OCI-LY1 (cell line): Measurements from ENCODE around the gene C22orf23.

Experiments
- H2AFZ ChIP-seq: fragments of 200-600 bp; sonication (generic), shearing (Covaris generic); 2 replicates; pipeline ENCODE4 v1.6.0; 2014; ENCODE audit warnings: antibody characterized with exemption, mild to moderate bottlenecking, low read length
- H3F3A ChIP-seq: fragments of 200-600 bp; sonication (generic), shearing (Covaris generic); 2 replicates; pipeline ENCODE4 v1.6.0; 2014; ENCODE audit warnings: mild to moderate bottlenecking, antibody characterized with exemption, low read length, moderate library complexity; ENCODE audit not compliant: insufficient read depth
- H3K27ac ChIP-seq: fragments of 200-600 bp; sonication (generic); 2 replicates; pipeline ENCODE4 v1.5.1; 2014; ENCODE audit warnings: low read length, mixed run types, mild to moderate bottlenecking, low read depth; ENCODE audit not compliant: poor library complexity, severe bottlenecking
- H3K27me3 ChIP-seq: fragments of 200-600 bp; sonication (generic); 2 replicates; pipeline ENCODE4 v1.6.0; 2014; ENCODE audit warnings: antibody characterized with exemption, mild to moderate bottlenecking, low read length, moderate library complexity; ENCODE audit not compliant: insufficient read depth
- H3K36me3 ChIP-seq: fragments of 200-600 bp; sonication (generic); 2 replicates; pipeline ENCODE4 v1.6.1; 2014; ENCODE audit warnings: mild to moderate bottlenecking, antibody characterized with exemption, low read length, moderate library complexity, mixed read lengths; ENCODE audit not compliant: insufficient read depth
- H3K4me1 ChIP-seq: fragments of 200-600 bp; sonication (generic); 2 replicates; pipeline ENCODE4 v1.5.1; 2014; ENCODE audit warnings: mild to moderate bottlenecking, low read length, moderate library complexity; ENCODE audit not compliant: insufficient read depth, severe bottlenecking
- H3K4me2 ChIP-seq: fragments of 200-600 bp; sonication (generic), shearing (Covaris generic); 2 replicates; pipeline ENCODE4 v1.6.1; 2014; ENCODE audit warnings: low read length
- H3K4me3 ChIP-seq: fragments of 200-600 bp; sonication (generic); 2 replicates; pipeline ENCODE4 v1.5.1; 2014; ENCODE audit warnings: low read length, low read depth, mild to moderate bottlenecking, mixed read lengths; ENCODE audit not compliant: poor library complexity, severe bottlenecking
- H3K79me2 ChIP-seq: fragments of 200-600 bp; shearing (Covaris generic); 2 replicates; pipeline ENCODE4 v1.6.1; 2016; ENCODE audit warnings: mixed run types, low read length, mixed read lengths; ENCODE audit not compliant: insufficient read depth
- H3K9ac ChIP-seq: fragments of 200-600 bp; sonication (generic), shearing (Covaris generic); 2 replicates; pipeline ENCODE4 v1.6.1; 2014; ENCODE audit warnings: mild to moderate bottlenecking, low read length, mixed read lengths
- H3K9me2 ChIP-seq: fragments of 200-600 bp; sonication (generic), shearing (Covaris generic); 2 replicates; pipeline ENCODE4 v1.6.1; 2014; ENCODE audit warnings: low read depth, mild to moderate bottlenecking, low read length, mixed read lengths
- H3K9me3 ChIP-seq: fragments of 200-600 bp; shearing (Covaris generic); 2 replicates; pipeline ENCODE4 v1.6.1; 2014; ENCODE audit warnings: low read length, mixed read lengths
- H4K20me1 ChIP-seq: fragments of 200-600 bp; sonication (generic), shearing (Covaris generic); 2 replicates; pipeline ENCODE4 v1.6.0; 2016; ENCODE audit warnings: mild to moderate bottlenecking, low read length; ENCODE audit not compliant: insufficient read depth
- EZH2 ChIP-seq: fragments of 200-600 bp; sonication (generic), shearing (Covaris generic); IDR thresholded peaks from 2 replicates; pipeline ENCODE4 v1.8.0; 2017; ENCODE audit warnings: borderline replicate concordance, mixed run types, mild to moderate bottlenecking, antibody characterized with exemption, low read length, moderate library complexity, mixed read lengths
- TF ChIP-seq, protein P1 (sequence below): fragments of 200-600 bp; sonication (generic), shearing (Covaris generic); IDR thresholded peaks from 2 replicates; pipeline ENCODE4 v1.5.1; 2017; ENCODE audit warnings: mild to moderate bottlenecking, antibody characterized with exemption, low read length, moderate library complexity, mixed read lengths

Gene C22orf23

DNA sequence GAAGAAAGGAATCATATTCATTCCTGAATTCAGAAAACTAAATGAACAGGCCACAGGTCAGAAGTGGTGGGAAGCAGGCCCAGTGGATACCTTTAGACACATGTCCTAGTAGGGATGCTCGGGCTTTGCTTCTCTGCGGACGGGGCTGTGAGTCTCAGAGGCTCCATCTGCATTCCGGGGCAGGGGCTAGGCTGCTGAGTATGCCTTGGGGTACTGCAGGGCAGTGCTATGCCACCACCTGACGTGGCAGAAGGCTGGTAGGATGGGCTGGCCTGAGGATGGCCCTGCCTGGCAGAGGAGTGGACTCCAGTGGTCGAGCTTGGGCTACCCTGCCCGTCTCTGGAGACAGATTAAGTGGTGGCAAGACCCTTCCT lies 9.6 kb downstream of the C22orf23 start:
- H3K4me3 ChIP-seq: no peak overlapping the region

DNA sequence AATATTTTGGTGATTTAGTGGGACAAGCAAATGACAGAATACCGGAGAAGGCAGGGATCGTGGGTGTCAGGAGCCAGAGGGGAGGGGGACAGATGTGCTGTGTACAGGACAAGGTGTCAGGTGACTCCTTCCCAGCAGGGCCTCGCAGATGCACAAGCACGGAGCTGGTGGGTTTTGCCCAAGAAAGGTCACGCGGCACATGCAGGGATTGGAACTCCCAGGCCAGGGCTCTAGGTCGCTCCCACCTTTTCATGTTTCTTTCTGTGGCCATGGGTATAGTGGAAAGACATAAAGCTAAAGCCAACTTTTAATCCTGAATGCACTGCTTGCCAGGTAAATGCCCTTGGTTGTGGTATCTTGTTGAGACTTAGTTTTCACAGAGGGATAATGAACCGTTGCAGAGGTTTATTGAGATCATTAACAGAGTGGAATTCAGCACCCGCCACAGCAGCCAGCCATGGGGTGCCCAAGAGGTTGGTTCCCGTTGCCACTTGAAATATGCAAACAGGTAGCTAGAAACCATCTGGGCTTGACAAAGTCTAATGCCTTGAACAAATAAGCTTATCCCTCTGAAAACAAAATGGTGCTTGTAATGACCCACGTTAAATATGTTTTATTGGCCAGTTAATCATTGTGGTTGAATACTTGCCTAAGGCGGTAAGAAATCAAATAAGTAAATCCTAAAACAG lies 10.1 kb downstream of the C22orf23 start:
- H3F3A ChIP-seq: no peaks in the 10 kb centered on the region
- no peaks in the 10 kb centered on the region for H3K9me3 ChIP-seq
- no peak overlapping the region for H3K9ac ChIP-seq
- no peaks in the 10 kb centered on the region for H3K27me3 ChIP-seq
- TF ChIP-seq EZH2: no peak
- TF ChIP-seq, protein P1, sequence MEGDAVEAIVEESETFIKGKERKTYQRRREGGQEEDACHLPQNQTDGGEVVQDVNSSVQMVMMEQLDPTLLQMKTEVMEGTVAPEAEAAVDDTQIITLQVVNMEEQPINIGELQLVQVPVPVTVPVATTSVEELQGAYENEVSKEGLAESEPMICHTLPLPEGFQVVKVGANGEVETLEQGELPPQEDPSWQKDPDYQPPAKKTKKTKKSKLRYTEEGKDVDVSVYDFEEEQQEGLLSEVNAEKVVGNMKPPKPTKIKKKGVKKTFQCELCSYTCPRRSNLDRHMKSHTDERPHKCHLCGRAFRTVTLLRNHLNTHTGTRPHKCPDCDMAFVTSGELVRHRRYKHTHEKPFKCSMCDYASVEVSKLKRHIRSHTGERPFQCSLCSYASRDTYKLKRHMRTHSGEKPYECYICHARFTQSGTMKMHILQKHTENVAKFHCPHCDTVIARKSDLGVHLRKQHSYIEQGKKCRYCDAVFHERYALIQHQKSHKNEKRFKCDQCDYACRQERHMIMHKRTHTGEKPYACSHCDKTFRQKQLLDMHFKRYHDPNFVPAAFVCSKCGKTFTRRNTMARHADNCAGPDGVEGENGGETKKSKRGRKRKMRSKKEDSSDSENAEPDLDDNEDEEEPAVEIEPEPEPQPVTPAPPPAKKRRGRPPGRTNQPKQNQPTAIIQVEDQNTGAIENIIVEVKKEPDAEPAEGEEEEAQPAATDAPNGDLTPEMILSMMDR: no peak
- no peaks in the 10 kb centered on the region for H3K4me1 ChIP-seq
- H2AFZ ChIP-seq: no peak overlapping the region
- no peak overlapping the region for H3K4me3 ChIP-seq
- H3K27ac ChIP-seq: no peak overlapping the region
- no peaks in the 10 kb centered on the region for H3K9me2 ChIP-seq
- no peaks in the 10 kb centered on the region for H4K20me1 ChIP-seq
- H3K4me2 ChIP-seq: no peak overlapping the region
- H3K79me2 ChIP-seq: no peaks in the 10 kb centered on the region
- peaks cover 18% of the 10 kb centered on the region; the same call in 1 of the 2 replicates for H3K36me3 ChIP-seq

More for the DNA sequence above, 9.6 kb downstream of the C22orf23 start:
- H3K27ac ChIP-seq: no peak overlapping the region
- H4K20me1 ChIP-seq: no peaks in the 10 kb centered on the region
- no peaks in the 10 kb centered on the region for H3K4me1 ChIP-seq
- H3K9ac ChIP-seq: no peak overlapping the region
- H3K9me3 ChIP-seq: no peaks in the 10 kb centered on the region
- no peaks in the 10 kb centered on the region for H3F3A ChIP-seq
- H3K27me3 ChIP-seq: no peaks in the 10 kb centered on the region
- peaks cover 18% of the 10 kb centered on the region; the same call in 1 of the 2 replicates for H3K36me3 ChIP-seq
- no peaks in the 10 kb centered on the region for H3K79me2 ChIP-seq
- no peaks in the 10 kb centered on the region for H3K9me2 ChIP-seq
- TF ChIP-seq, protein P1: no peak
- TF ChIP-seq EZH2: no peak
- no peak overlapping the region for H2AFZ ChIP-seq
- H3K4me2 ChIP-seq: no peak overlapping the region

DNA sequence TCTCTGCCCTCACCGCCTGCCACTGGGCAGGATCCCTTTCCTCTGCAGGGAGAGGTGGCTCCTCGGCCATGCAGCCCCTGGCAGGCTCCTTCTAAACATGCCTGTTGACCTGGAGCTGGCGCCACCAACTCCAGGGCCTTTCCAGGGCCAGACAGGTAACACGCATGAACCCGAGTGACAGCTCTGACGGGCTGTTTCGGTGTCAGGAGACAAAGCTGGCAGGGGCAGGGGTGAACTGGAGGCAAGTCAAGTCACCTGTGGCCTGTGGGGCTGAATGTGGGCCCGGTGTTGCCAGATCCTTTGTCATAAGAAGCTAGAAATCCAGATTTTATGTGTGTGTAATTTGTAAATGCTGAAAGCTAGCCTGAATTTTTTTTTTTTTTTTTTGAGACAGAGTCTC lies 11.3 kb downstream of the C22orf23 start:
- Histone ChIP-seq H3K27me3 (no peaks in the 10 kb centered on the region), H3K4me2 (no peak overlapping the region), H3K4me3 (no peak overlapping the region), H3K9ac (no peak overlapping the region), H3K36me3 (peaks cover 23% of the 10 kb centered on the region; the same call in 1 of the 2 replicates), H3K4me1 (no peaks in the 10 kb centered on the region), H3F3A (no peaks in the 10 kb centered on the region), H2AFZ (no peak overlapping the region), H3K27ac (no peak overlapping the region), H3K9me2 (no peaks in the 10 kb centered on the region), H4K20me1 (no peaks in the 10 kb centered on the region), H3K79me2 (no peaks in the 10 kb centered on the region), H3K9me3 (no peaks in the 10 kb centered on the region)
- TF ChIP-seq, protein P1: no peak
- TF ChIP-seq EZH2: no peak
